BJ (cell line): ENCODE results near the gene SCN10A. TPM values are rescaled to one million over a fixed set of nuclear protein-coding genes. Genes with fewer than 3 reads are reported as not detected.

ENCODE experiments used
- CTCF ChIA-PET: fragments of 350-600 bp; formaldehyde crosslinking; extraction: SDS; loops from one replicate; lab custom pipeline; 2021; ENCODE audit warnings: antibody characterized with exemption, inconsistent platforms; lab: Yijun Ruan, JAX
- POLR2A ChIA-PET: fragments of 300-600 bp; sonication (Branson Sonifier 250); formaldehyde crosslinking; extraction: SDS; loops from one replicate; lab custom pipeline; 2021; ENCODE audit warnings: antibody characterized with exemption; lab: Charles Lee
- DNase-seq: peaks from one replicate; pipeline ENCODE4 v3.0.0-alpha.2; 2011; ENCODE audit warnings: low read depth
- H3K27me3 ChIP-seq: 2 replicates; pipeline ENCODE4 v1.6.0; 2011; ENCODE audit warnings: low read length; ENCODE audit not compliant: control insufficient read depth, insufficient read depth
- H3K36me3 ChIP-seq: 2 replicates; pipeline ENCODE4 v1.5.1; 2011; ENCODE audit warnings: low read length; ENCODE audit not compliant: control insufficient read depth, insufficient read depth
- H3K4me3 ChIP-seq: 2 replicates; pipeline ENCODE4 v1.5.1; 2011; ENCODE audit warnings: low read depth, mild to moderate bottlenecking, control low read depth, low read length
- polyA plus RNA-seq: library from polyadenylated mRNA; depleted of rRNA; stranded (reverse); fragments of >200 nt; gene quantifications from 2 replicates; pipeline ENCODE4 v1.2.3, GENCODE V29; 2011
- TF ChIP-seq, protein P1 (sequence below): IDR thresholded peaks from 2 replicates; pipeline ENCODE4 v1.5.1; 2011; ENCODE audit warnings: low read depth, mild to moderate bottlenecking, control low read depth, inconsistent platforms, low read length, moderate library complexity; ENCODE audit not compliant: insufficient read depth

Gene SCN10A
- polyA plus RNA-seq, 1 experiment = not detected

- no peak for DNase-seq
- TF ChIP-seq, protein P1, sequence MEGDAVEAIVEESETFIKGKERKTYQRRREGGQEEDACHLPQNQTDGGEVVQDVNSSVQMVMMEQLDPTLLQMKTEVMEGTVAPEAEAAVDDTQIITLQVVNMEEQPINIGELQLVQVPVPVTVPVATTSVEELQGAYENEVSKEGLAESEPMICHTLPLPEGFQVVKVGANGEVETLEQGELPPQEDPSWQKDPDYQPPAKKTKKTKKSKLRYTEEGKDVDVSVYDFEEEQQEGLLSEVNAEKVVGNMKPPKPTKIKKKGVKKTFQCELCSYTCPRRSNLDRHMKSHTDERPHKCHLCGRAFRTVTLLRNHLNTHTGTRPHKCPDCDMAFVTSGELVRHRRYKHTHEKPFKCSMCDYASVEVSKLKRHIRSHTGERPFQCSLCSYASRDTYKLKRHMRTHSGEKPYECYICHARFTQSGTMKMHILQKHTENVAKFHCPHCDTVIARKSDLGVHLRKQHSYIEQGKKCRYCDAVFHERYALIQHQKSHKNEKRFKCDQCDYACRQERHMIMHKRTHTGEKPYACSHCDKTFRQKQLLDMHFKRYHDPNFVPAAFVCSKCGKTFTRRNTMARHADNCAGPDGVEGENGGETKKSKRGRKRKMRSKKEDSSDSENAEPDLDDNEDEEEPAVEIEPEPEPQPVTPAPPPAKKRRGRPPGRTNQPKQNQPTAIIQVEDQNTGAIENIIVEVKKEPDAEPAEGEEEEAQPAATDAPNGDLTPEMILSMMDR = no peak
- H3K27me3 ChIP-seq = peaks cover 2% of the 10 kb centered on the region; the same call in 1 of the 2 replicates
- no peak overlapping the region for H3K4me3 ChIP-seq
- ChIA-PET POLR2A (no interaction called here), CTCF (interaction anchor here (1.4 kb wide), 1 partner anchor 145 kb away, joined by 3 read pairs; no protein-coding TSS in a partner anchor)
- no peaks in the 10 kb centered on the region for H3K36me3 ChIP-seq
Observed at GRCh38 chr3:38698760-38699159, 117.3 kb downstream of the SCN10A start.

GRCh38 chr3:38698061-38698460 lies 118.0 kb downstream of the SCN10A start:
- Histone ChIP-seq H3K36me3 (no peaks in the 10 kb centered on the region), H3K27me3 (peaks cover 2% of the 10 kb centered on the region; the same call in 1 of the 2 replicates), H3K4me3 (no peak overlapping the region)
- ChIA-PET POLR2A (no interaction called here), CTCF (no interaction called here)
- TF ChIP-seq, protein P1 = no peak
- no peak for DNase-seq

DNA sequence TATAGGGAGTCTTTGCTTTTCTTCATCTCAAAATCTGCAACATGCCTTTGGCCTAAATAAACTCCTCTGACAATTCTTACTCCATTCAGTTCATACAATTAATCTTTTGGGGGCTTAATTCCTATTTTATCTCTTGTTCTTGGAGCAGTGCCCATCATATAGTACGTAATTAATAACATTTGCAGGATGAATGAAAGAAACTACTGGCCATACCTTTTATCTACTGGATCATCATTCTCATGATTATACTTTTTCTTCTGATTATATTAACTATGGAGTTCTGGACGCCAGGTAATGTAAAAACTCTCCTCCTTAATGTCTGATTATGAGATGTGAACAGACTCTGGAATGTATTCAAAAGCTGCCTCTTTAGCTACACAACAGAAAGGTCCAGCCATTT lies 120.0 kb downstream of the SCN10A start:
- no peak for DNase-seq
- H3K4me3 ChIP-seq = no peak overlapping the region
- TF ChIP-seq, protein P1 = no peak
- no peaks in the 10 kb centered on the region for H3K36me3 ChIP-seq
- H3K27me3 ChIP-seq = 0 out of 2 replicates have a peak, but pooled peaks cover 2% of the 10 kb centered on the region
- ChIA-PET CTCF (no interaction called here), POLR2A (no interaction called here)

GRCh38 chr3:38690185-38690584 lies 125.8 kb downstream of the SCN10A start:
- H3K36me3 ChIP-seq = no peaks in the 10 kb centered on the region
- TF ChIP-seq, protein P1 = no peak
- ChIA-PET CTCF (interaction anchor here (1.1 to 2.1 kb wide), 4 partner anchors 12 to 310 kb away, joined by 3 to 17 read pairs (median 6); no protein-coding TSS in a partner anchor), POLR2A (no interaction called here)
- no peak overlapping the region for H3K4me3 ChIP-seq
- no peak for DNase-seq
- no peaks in the 10 kb centered on the region; the same call in 1 of the 2 replicates for H3K27me3 ChIP-seq

DNA sequence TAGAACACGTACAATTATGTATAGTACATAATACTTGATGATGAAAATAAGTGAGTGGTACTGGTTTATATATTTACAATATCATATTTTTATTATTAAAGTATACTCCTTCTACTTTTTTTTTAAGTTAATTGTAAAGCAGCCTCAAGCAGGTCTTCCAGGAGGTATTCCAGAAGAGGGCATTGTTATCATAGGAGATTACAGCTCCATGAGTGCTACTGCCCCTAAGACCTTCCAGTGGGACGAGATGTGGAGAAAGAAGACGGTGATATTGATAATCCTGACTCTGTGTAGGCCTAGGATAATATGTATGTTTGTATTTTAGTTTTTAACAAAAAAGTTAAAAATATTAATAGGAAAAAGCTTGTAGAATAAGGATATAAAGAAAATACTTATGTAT lies 126.2 kb downstream of the SCN10A start:
- Histone ChIP-seq H3K4me3 (no peak overlapping the region), H3K36me3 (no peaks in the 10 kb centered on the region), H3K27me3 (no peaks in the 10 kb centered on the region; the same call in 1 of the 2 replicates)
- ChIA-PET POLR2A (no interaction called here), CTCF (interaction anchor here (0.7 to 2.1 kb wide), 5 partner anchors 13 to 310 kb away, joined by 3 to 17 read pairs (median 4); no protein-coding TSS in a partner anchor)
- TF ChIP-seq, protein P1 = peak; percentile 26
- no peak for DNase-seq
